GM21515 (cell line): ENCODE results near the gene ZNF853.
"Not testable (repeated sequence)": the region's sequence is repeated elsewhere in the genome, so short reads cannot be mapped to it uniquely, and the experiment has no call there.

ENCODE experiments used
- ATAC-seq: cut with Tn5 transposase; IDR thresholded peaks from one replicate; pipeline ENCODE4 v1.9.1; 2021; ENCODE audit not compliant: unreplicated experiment

Gene ZNF853

GRCh38 chr7:6651851-6652445 lies 36.5 kb downstream of the ZNF853 start:
- ATAC-seq: no peak

DNA sequence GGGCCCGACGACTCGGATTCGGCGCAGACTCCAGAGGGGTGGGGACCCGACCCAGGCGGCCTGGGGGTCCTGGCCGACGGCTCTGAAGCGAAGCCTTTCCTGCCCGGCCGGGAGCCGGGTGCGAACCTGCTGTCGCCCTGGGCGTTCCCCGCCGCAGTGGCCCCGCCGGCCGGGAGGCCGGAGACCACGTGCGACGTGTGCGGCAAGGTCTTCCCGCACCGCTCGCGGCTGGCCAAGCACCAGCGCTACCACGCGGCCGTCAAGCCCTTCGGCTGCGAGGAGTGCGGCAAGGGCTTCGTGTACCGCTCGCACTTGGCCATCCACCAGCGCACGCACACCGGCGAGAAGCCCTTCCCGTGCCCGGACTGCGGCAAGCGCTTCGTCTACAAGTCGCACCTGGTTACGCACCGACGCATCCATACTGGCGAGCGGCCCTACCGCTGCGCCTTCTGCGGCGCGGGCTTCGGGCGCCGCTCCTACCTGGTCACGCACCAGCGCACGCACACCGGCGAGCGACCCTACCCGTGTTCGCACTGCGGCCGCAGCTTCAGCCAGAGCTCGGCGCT lies 37.1 kb downstream of the ZNF853 start:
- no peak for ATAC-seq

- ATAC-seq: no peak
Observed at GRCh38 chr7:6653071-6654003, 37.9 kb downstream of the ZNF853 start.

DNA sequence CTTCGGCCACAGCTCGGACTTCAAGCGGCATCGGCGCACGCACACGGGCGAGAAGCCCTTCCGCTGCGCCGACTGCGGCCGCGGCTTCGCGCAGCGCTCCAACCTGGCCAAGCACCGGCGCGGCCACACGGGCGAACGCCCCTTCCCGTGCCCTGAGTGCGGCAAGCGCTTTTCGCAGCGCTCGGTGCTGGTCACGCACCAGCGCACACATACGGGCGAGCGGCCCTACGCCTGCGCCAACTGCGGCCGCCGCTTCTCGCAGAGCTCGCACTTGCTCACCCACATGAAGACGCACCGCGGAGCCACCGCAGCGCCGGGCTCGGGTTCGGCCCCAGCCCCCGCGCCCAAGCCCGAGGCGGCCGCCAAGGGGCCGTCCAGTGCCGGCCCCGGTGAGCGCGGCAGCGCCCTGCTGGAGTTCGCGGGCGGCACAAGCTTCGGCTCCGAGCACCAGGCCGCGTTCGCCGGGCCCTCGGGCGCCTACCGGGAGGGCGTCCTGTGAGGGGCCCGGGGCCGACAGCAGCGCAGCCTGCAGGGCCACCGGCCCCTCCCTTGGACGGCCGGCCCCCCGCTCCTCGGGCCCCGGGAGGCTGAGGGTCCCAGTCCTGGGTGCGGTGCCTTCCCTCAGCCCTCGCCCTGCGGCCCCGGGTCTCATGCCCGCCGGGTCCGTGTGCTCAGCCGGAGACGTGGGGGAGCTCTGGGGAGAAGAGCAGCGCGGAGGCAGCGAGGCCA lies 38.9 kb downstream of the ZNF853 start:
- no peak for ATAC-seq

GRCh38 chr7:6654842-6655610 lies 39.6 kb downstream of the ZNF853 start:
- ATAC-seq: no peak

GRCh38 chr7:6655636-6656385 lies 40.4 kb downstream of the ZNF853 start:
- ATAC-seq: no peak

- no peak for ATAC-seq
Observed at GRCh38 chr7:6656413-6656812, 41.0 kb downstream of the ZNF853 start.

DNA sequence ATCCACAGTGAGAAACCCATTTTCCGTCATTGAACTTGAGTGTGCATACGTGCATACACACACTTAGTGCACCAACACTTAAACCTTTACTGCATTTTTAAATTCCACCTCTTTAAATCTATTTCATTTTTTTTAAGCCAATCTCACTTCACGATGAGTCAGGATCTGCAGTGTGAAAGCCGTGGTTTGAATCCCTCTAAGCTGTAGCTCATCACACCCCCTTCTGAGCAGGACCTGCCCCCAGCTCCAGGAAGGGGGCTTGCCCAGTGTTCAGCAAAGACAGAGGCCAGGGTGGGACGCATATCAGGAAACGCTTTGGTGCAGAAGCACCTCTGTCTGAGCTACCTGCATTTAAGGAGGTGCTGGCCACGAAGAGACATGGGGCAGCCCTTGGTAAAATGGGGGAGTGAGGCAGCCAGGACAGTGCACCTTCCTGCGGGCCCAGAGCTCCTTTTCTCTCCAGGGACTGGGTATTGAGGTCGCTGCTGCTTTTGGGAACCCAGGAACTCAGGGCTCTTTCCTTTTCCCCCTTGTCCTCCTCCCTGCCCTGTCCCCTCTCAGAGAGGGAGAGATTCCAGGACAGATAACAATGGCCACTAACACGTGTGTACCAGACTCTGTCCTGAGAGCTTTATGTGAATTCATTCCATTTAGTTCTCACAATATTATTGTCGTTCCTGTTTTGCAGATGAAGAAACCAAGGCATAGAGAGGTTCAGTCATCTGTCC lies 43.4 kb downstream of the ZNF853 start:
- ATAC-seq: no peak

DNA sequence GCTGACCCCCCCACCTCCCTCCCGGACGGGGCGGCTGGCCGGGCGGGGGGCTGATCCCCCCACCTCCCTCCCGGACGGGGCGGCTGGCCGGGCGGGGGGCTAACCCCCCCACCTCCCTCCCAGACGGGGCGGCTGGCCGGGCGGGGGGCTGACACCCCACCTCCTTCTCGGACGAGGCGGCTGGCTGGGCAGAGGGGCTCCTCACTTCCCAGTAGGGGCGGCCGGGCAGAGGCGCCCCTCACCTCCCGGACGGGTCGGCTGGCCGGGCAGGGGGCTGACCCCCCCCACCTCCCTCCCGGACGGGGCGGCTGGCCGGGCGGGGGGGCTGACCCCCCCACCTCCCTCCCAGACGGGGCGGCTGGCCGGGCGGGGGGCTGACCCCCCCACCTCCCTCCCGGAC lies 55.4 kb downstream of the ZNF853 start:
- ATAC-seq: not testable (repeated sequence)
